IMR-90 (cell line): ENCODE measurements around the gene MTR.

Experiments used
- BHLHE40 ChIP-seq: fragments of 150-350 bp; IDR thresholded peaks from 2 replicates; pipeline ENCODE4 v1.6.1; 2016; ENCODE audit warnings: mild to moderate bottlenecking, low read depth, low read length
- CEBPB ChIP-seq: IDR thresholded peaks from 2 replicates; pipeline ENCODE4 v1.6.1; 2012; ENCODE audit warnings: low read depth, low read length, improper control_type of control experiment
- CHD1 ChIP-seq: IDR thresholded peaks from 2 replicates; pipeline ENCODE4 v1.6.1; 2012; ENCODE audit warnings: low read depth, low read length, improper control_type of control experiment
- FOS ChIP-seq: fragments of 150-350 bp; IDR thresholded peaks from 2 replicates; pipeline ENCODE4 v1.6.1; 2016; ENCODE audit warnings: low read depth, low read length
- MAZ ChIP-seq: IDR thresholded peaks from 2 replicates; pipeline ENCODE4 v1.6.1; 2012; ENCODE audit warnings: low read depth, mild to moderate bottlenecking, low read length, improper control_type of control experiment, moderate library complexity, borderline replicate concordance
- MXI1 ChIP-seq: IDR thresholded peaks from 2 replicates; pipeline ENCODE4 v1.6.1; 2012; ENCODE audit warnings: low read depth, mild to moderate bottlenecking, low read length, moderate library complexity, borderline replicate concordance
- POLR2A ChIP-seq: IDR thresholded peaks from 2 replicates; pipeline ENCODE4 v1.6.1; 2012; ENCODE audit warnings: mild to moderate bottlenecking, low read depth, low read length
- RAD21 ChIP-seq: IDR thresholded peaks from 2 replicates; pipeline ENCODE4 v1.6.1; 2012; ENCODE audit warnings: low read length, improper control_type of control experiment
- SMC3 ChIP-seq: fragments of 150-350 bp; IDR thresholded peaks from 2 replicates; pipeline ENCODE4 v1.6.1; 2016; ENCODE audit warnings: low read depth, mild to moderate bottlenecking, antibody characterized with exemption, low read length, moderate library complexity
- TF ChIP-seq, protein P1 (sequence below): conservative IDR thresholded peaks from 2 replicates; pipeline ENCODE4 v1.5.1; 2012; ENCODE audit warnings: mild to moderate bottlenecking, low read depth, low read length, improper control_type of control experiment
- TF ChIP-seq, protein P2 (sequence below): fragments of 150-350 bp; IDR thresholded peaks from 2 replicates; pipeline ENCODE4 v1.6.1; 2017; ENCODE audit warnings: mild to moderate bottlenecking, antibody characterized with exemption, low read length, low read depth

DNA sequence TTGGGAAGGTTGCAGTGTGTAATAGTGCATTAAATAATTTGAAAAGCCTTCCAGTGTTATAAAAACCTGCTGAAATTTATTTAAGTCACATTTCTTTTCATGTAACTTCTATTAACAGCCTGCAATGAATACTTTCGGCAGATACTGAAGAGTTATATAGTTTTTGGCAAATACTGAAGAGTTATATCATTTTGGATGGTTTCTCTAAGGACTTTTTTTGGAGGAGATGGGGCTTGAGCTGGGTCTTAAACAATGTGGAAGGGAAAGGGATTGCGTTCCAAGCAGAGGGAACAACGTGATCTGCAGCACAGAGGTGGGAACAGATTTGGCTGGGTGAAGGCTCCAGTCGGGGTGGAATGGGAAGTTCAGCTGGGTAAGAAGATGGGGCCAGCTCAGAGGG, 39.8 kb downstream of the MTR start:
- TF ChIP-seq, protein P1, sequence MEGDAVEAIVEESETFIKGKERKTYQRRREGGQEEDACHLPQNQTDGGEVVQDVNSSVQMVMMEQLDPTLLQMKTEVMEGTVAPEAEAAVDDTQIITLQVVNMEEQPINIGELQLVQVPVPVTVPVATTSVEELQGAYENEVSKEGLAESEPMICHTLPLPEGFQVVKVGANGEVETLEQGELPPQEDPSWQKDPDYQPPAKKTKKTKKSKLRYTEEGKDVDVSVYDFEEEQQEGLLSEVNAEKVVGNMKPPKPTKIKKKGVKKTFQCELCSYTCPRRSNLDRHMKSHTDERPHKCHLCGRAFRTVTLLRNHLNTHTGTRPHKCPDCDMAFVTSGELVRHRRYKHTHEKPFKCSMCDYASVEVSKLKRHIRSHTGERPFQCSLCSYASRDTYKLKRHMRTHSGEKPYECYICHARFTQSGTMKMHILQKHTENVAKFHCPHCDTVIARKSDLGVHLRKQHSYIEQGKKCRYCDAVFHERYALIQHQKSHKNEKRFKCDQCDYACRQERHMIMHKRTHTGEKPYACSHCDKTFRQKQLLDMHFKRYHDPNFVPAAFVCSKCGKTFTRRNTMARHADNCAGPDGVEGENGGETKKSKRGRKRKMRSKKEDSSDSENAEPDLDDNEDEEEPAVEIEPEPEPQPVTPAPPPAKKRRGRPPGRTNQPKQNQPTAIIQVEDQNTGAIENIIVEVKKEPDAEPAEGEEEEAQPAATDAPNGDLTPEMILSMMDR, result no peak
- TF ChIP-seq CEBPB (no peak), MAZ (no peak), SMC3 (no peak), POLR2A (no peak), MXI1 (no peak), CHD1 (no peak), FOS (no peak), RAD21 (no peak), BHLHE40 (no peak)
- TF ChIP-seq, protein P2, sequence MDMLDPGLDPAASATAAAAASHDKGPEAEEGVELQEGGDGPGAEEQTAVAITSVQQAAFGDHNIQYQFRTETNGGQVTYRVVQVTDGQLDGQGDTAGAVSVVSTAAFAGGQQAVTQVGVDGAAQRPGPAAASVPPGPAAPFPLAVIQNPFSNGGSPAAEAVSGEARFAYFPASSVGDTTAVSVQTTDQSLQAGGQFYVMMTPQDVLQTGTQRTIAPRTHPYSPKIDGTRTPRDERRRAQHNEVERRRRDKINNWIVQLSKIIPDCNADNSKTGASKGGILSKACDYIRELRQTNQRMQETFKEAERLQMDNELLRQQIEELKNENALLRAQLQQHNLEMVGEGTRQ, result no peak
